Osteoblast (primary cell): ENCODE data around the gene ZSCAN10. TPM values are rescaled to one million over a fixed set of nuclear protein-coding genes. Genes with fewer than 3 reads are reported as not detected.

Experiments
- DNase-seq: peaks from one replicate; pipeline ENCODE4 v3.0.0; 2011; ENCODE audit warnings: low spot score, mixed read lengths; ENCODE audit not compliant: insufficient read length; ENCODE audit errors: missing footprints
- H2AFZ ChIP-seq: 2 replicates; pipeline ENCODE4 v1.6.0; 2011; ENCODE audit warnings: mild to moderate bottlenecking, low read length
- H3K27ac ChIP-seq: 2 replicates; pipeline ENCODE4 v1.5.1; 2011; ENCODE audit warnings: mild to moderate bottlenecking, low read depth, low read length, moderate library complexity
- H3K27me3 ChIP-seq: 2 replicates; pipeline ENCODE4 v1.6.0; 2012; ENCODE audit warnings: mild to moderate bottlenecking, control low read depth, inconsistent platforms, low read length, moderate library complexity; ENCODE audit not compliant: insufficient read depth
- H3K36me3 ChIP-seq: 2 replicates; pipeline ENCODE4 v1.5.1; 2011; ENCODE audit warnings: mild to moderate bottlenecking, low read length, control low read depth, moderate library complexity; ENCODE audit not compliant: insufficient read depth
- H3K4me1 ChIP-seq: 2 replicates; pipeline ENCODE4 v1.5.1; 2011; ENCODE audit warnings: mild to moderate bottlenecking, low read length, control low read depth, moderate library complexity; ENCODE audit not compliant: insufficient read depth
- H3K4me2 ChIP-seq: 2 replicates; pipeline ENCODE4 v1.6.0; 2011; ENCODE audit warnings: mild to moderate bottlenecking, low read length; ENCODE audit not compliant: insufficient read depth
- H3K4me3 ChIP-seq: fragments of 200-600 bp; sonication (generic); 3 replicates; pipeline ENCODE4 v1.5.1; 2012; ENCODE audit warnings: mild to moderate bottlenecking, low read length, inconsistent platforms; ENCODE audit not compliant: insufficient read depth
- H3K79me2 ChIP-seq: 2 replicates; pipeline ENCODE4 v1.6.0; 2012; ENCODE audit warnings: mild to moderate bottlenecking, low read length, control low read depth, inconsistent platforms; ENCODE audit not compliant: insufficient read depth
- H3K9me3 ChIP-seq: 2 replicates; pipeline ENCODE4 v1.5.1; 2011; ENCODE audit warnings: low read depth, low read length, control low read depth
- H4K20me1 ChIP-seq: 2 replicates; pipeline ENCODE4 v1.6.0; 2012; ENCODE audit warnings: mild to moderate bottlenecking, low read length, control low read depth; ENCODE audit not compliant: insufficient read depth
- total RNA-seq: library from RNA; depleted of rRNA; stranded (reverse); fragments of >200 nt; gene quantifications from 2 replicates; pipeline ENCODE4 v1.2.3, GENCODE V29; 2012
- TF ChIP-seq, protein P1 (sequence below): IDR thresholded peaks from 2 replicates; pipeline ENCODE4 v1.5.1; 2011; ENCODE audit warnings: mild to moderate bottlenecking, low read depth, low read length, moderate library complexity; ENCODE audit errors: extremely low read depth

ZSCAN10 gene
- total RNA-seq, 1 donor: not detected

DNA sequence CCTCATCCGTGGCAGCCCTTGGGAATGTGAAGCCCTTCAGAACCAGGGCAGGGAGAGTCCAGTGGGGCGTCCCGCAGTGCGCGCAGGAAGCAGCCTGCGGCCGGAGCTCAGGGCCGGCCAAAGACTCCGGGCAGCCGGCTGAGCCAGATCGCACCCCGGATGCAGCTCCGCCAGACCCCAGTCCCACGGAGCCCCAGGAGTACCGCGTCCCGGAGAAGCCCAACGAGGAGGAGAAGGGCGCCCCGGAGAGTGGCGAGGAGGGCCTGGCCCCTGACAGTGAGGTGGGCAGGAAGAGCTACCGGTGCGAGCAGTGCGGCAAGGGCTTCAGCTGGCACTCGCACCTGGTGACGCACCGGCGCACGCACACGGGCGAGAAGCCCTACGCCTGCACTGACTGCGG lies 20.2 kb upstream of the ZSCAN10 start:
- H3K36me3 ChIP-seq: peaks cover 17% of the 10 kb centered on the region
- no peaks in the 10 kb centered on the region for H3K27me3 ChIP-seq
- no peak overlapping the region for H3K4me2 ChIP-seq
- TF ChIP-seq, protein P1, sequence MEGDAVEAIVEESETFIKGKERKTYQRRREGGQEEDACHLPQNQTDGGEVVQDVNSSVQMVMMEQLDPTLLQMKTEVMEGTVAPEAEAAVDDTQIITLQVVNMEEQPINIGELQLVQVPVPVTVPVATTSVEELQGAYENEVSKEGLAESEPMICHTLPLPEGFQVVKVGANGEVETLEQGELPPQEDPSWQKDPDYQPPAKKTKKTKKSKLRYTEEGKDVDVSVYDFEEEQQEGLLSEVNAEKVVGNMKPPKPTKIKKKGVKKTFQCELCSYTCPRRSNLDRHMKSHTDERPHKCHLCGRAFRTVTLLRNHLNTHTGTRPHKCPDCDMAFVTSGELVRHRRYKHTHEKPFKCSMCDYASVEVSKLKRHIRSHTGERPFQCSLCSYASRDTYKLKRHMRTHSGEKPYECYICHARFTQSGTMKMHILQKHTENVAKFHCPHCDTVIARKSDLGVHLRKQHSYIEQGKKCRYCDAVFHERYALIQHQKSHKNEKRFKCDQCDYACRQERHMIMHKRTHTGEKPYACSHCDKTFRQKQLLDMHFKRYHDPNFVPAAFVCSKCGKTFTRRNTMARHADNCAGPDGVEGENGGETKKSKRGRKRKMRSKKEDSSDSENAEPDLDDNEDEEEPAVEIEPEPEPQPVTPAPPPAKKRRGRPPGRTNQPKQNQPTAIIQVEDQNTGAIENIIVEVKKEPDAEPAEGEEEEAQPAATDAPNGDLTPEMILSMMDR: no peak
- peak; percentile 38 for DNase-seq
- H3K9me3 ChIP-seq: no peaks in the 10 kb centered on the region
- no peak overlapping the region for H2AFZ ChIP-seq
- H3K79me2 ChIP-seq: peaks cover 7% of the 10 kb centered on the region
- H4K20me1 ChIP-seq: no peaks in the 10 kb centered on the region
- H3K4me3 ChIP-seq: no peak overlapping the region
- H3K4me1 ChIP-seq: peaks cover 7% of the 10 kb centered on the region
- H3K27ac ChIP-seq: no peak overlapping the region

DNA sequence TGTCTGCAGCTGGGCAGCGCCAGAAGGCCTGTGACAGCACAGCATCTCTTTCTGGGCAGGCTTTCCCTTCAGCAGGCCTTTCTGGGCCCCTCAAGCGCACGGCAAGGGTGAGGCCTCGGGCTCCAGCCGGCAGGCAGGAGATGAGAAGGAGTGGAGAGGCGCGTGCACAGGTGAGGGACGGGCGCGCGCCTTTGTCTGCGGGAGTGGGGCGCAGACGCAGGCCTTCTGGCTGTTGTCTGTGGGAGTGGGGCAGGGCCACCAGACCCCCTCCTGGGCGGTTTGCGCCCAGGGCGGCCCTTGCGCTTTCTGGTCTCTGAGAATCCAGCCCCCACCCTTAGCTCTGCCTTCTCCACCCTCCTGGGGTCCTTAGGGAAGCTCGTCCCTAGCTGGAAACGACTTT lies 19.8 kb upstream of the ZSCAN10 start:
- peaks cover 2% of the 10 kb centered on the region for H4K20me1 ChIP-seq
- H3K4me2 ChIP-seq: no peak overlapping the region
- no peaks in the 10 kb centered on the region for H3K27me3 ChIP-seq
- H3K27ac ChIP-seq: no peak overlapping the region
- DNase-seq: peak; percentile 58
- H3K9me3 ChIP-seq: no peaks in the 10 kb centered on the region
- peaks cover 8% of the 10 kb centered on the region for H3K4me1 ChIP-seq
- H3K79me2 ChIP-seq: peaks cover 11% of the 10 kb centered on the region
- no peak overlapping the region for H2AFZ ChIP-seq
- no peak overlapping the region for H3K4me3 ChIP-seq
- H3K36me3 ChIP-seq: peaks cover 17% of the 10 kb centered on the region
- TF ChIP-seq, protein P1: no peak

DNA sequence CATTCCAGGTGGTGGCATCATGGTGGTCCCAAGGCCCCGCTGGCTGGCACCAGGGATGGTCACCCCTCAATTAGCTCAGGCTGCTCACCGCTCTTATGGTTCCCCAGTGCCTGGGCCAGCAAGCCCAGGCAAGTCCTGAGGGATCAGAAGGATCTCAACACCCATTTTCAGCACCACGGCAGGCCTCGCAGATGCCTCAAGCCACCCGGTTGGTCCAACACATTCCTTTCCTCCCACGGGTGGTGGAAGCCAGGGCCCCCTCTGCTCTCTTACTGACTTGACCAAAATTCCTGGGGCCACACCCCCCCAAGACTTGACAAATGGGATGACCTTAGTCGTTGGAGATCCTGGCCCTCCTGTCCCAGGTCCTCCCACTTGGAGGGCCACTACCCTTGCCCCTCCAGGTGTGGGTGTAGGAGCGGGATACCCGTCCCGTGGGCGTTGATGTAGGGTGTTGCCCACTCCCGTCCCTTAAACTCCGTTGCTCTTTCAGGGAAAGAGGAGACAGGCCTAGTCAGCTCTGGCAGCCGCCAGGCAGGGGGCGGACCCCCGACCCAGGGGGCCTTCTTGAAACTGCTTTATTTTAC lies 19.2 kb upstream of the ZSCAN10 start:
- TF ChIP-seq, protein P1: no peak
- Histone ChIP-seq H3K4me1 (peaks cover 8% of the 10 kb centered on the region), H2AFZ (no peak overlapping the region), H3K4me3 (no peak overlapping the region), H3K27me3 (no peaks in the 10 kb centered on the region), H3K36me3 (peaks cover 17% of the 10 kb centered on the region), H3K9me3 (no peaks in the 10 kb centered on the region), H3K79me2 (peaks cover 17% of the 10 kb centered on the region), H3K4me2 (no peak overlapping the region), H4K20me1 (peaks cover 5% of the 10 kb centered on the region), H3K27ac (no peak overlapping the region)
- peak; percentile 72 for DNase-seq

DNA sequence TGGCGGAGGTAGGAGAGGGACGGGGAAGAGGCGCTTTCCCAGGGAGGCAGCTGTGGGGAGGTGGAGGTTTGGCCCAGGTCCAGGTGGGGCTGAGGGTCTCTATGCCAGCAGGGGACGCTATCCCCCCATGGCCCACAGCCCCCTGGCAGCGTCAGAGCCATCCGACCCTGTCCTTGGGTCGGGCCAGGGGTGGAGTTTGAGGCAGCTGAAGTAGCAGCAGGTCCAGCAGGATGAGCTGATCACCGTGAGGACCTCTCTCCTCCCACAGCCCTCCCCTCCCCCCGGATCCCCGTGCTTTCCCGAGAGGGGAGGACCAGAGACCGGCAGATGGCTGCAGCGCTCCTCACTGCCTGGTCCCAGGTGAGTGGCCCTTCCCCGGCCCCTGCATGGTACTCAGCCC lies 16.5 kb upstream of the ZSCAN10 start:
- Histone ChIP-seq H3K27ac (no peak overlapping the region), H4K20me1 (peaks cover 5% of the 10 kb centered on the region), H3K4me1 (peaks cover 11% of the 10 kb centered on the region), H3K4me3 (no peak overlapping the region), H3K36me3 (peaks cover 17% of the 10 kb centered on the region), H3K9me3 (no peaks in the 10 kb centered on the region), H3K27me3 (no peaks in the 10 kb centered on the region), H3K79me2 (peaks cover 25% of the 10 kb centered on the region), H2AFZ (no peak overlapping the region), H3K4me2 (no peak overlapping the region)
- TF ChIP-seq, protein P1: no peak
- DNase-seq: peak; percentile 49
